ENCODE measurements around the gene MAP1LC3A. TPM values are rescaled to one million over a fixed set of nuclear protein-coding genes. Genes with fewer than 3 reads are reported as not detected.
"Not testable (repeated sequence)": the region's sequence is repeated elsewhere in the genome, so short reads cannot be mapped to it uniquely, and the experiment has no call there.

Gene MAP1LC3A
- polyA plus RNA-seq, 1 experiment = 15.9 TPM

- POLR2A ChIA-PET = interaction anchor here (1.4 to 2.4 kb wide), 3 partner anchors 8 to 204 kb away, joined by 4 to 18 read pairs (median 7); partner anchors contain the start of gene ITCH
- Histone ChIP-seq H3K27ac (ENCODE audit: low read depth, low read length) (peak overlapping the region; percentile 92), H3K27me3 (ENCODE audit: control insufficient read depth, insufficient read depth, low read length) (no peaks in the 10 kb centered on the region), H3K4me3 (ENCODE audit: low read depth, low read length) (peak overlapping the region; percentile 82), H3K9me3 (ENCODE audit: control insufficient read depth, insufficient read depth, low read length) (no peaks in the 10 kb centered on the region; the same call in 1 of the 2 replicates)
- DNase-seq (ENCODE audit: low read depth, low spot score) = no peak
- CTCF ChIA-PET = interaction anchor here (1.0 to 3.9 kb wide), 4 partner anchors 21 to 253 kb away, joined by 3 to 38 read pairs (median 4); no protein-coding TSS in a partner anchor
- TF ChIP-seq CTCF (IDR thresholded peaks at IDR 0.05; ENCODE audit: low read depth, low read length) = no peak
These were observed 41.4 kb upstream of the MAP1LC3A start for GRCh38 chr20:34517114-34517505.

GRCh38 chr20:34518863-34519262 lies 39.7 kb upstream of the MAP1LC3A start:
- POLR2A ChIA-PET; H3K4me3 ChIP-seq (ENCODE audit: low read depth, low read length); H3K27me3 ChIP-seq (ENCODE audit: control insufficient read depth, insufficient read depth, low read length); DNase-seq (ENCODE audit: low read depth, low spot score); H3K27ac ChIP-seq (ENCODE audit: low read depth, low read length); H3K9me3 ChIP-seq (ENCODE audit: control insufficient read depth, insufficient read depth, low read length): not testable (repeated sequence)
- CTCF ChIA-PET = interaction anchor here (0.7 kb wide), 1 partner anchor 1383 kb away, joined by 6 read pairs; no protein-coding TSS in a partner anchor

- H3K4me3 ChIP-seq (ENCODE audit: low read depth, low read length); H3K27me3 ChIP-seq (ENCODE audit: control insufficient read depth, insufficient read depth, low read length); H3K27ac ChIP-seq (ENCODE audit: low read depth, low read length); DNase-seq (ENCODE audit: low read depth, low spot score); H3K9me3 ChIP-seq (ENCODE audit: control insufficient read depth, insufficient read depth, low read length); POLR2A ChIA-PET: not testable (repeated sequence)
- CTCF ChIA-PET = interaction anchor here (8.0 kb wide), 1 partner anchor 207 kb away, joined by 66 read pairs; no protein-coding TSS in a partner anchor
These were observed 38.7 kb upstream of the MAP1LC3A start for GRCh38 chr20:34519841-34520240.

- Histone ChIP-seq H3K27ac (ENCODE audit: low read depth, low read length) (peak overlapping the region; percentile 83), H3K4me3 (ENCODE audit: low read depth, low read length) (no peak overlapping the region), H3K27me3 (ENCODE audit: control insufficient read depth, insufficient read depth, low read length) (no peaks in the 10 kb centered on the region), H3K9me3 (ENCODE audit: control insufficient read depth, insufficient read depth, low read length) (no peaks in the 10 kb centered on the region)
- CTCF ChIA-PET = interaction anchor here (0.6 to 8.0 kb wide), 9 partner anchors 29 to 374 kb away, joined by 3 to 66 read pairs (median 3); no protein-coding TSS in a partner anchor
- POLR2A ChIA-PET = no interaction called here
- TF ChIP-seq CTCF (IDR thresholded peaks at IDR 0.05; ENCODE audit: low read depth, low read length) = peak; percentile 65
- DNase-seq (ENCODE audit: low read depth, low spot score) = peak; percentile 42
These were observed 35.3 kb upstream of the MAP1LC3A start for GRCh38 chr20:34522969-34523871.

GRCh38 chr20:34524426-34524825 lies 34.1 kb upstream of the MAP1LC3A start:
- Histone ChIP-seq H3K9me3 (ENCODE audit: control insufficient read depth, insufficient read depth, low read length) (no peaks in the 10 kb centered on the region), H3K27me3 (ENCODE audit: control insufficient read depth, insufficient read depth, low read length) (no peaks in the 10 kb centered on the region), H3K27ac (ENCODE audit: low read depth, low read length) (peak overlapping the region; percentile 39), H3K4me3 (ENCODE audit: low read depth, low read length) (no peak overlapping the region)
- CTCF ChIA-PET = interaction anchor here (1.0 to 8.0 kb wide), 2 partner anchors 127 to 212 kb away, joined by 3 to 66 read pairs; no protein-coding TSS in a partner anchor
- POLR2A ChIA-PET = interaction anchor here (2.0 kb wide), 1 partner anchor 8 kb away, joined by 18 read pairs; the partner anchor contains the start of gene DYNLRB1
- no peak for DNase-seq (ENCODE audit: low read depth, low spot score)
- TF ChIP-seq CTCF (IDR thresholded peaks at IDR 0.05; ENCODE audit: low read depth, low read length) = no peak
